Ovary (tissue), 9 donors: ENCODE measurements around the gene DUOX1. TPM values are rescaled to one million over a fixed set of nuclear protein-coding genes. Genes with fewer than 3 reads are reported as not detected.
"Not testable (repeated sequence)": the region's sequence is repeated elsewhere in the genome, so short reads cannot be mapped to it uniquely, and the experiment has no call there.

Experiments used
- DNase-seq, 5 donors: peaks; one replicate each; pipeline ENCODE4 v3.0.0-alpha.2; 2019 to 2020
- H3K27ac ChIP-seq, 2 donors: fragments of 200-600 bp; one replicate each; pipeline versions ENCODE4 v1.5.1 to v1.8.0; 2019 to 2022
- H3K27me3 ChIP-seq: fragments of 200-600 bp; one replicate; pipeline ENCODE4 v1.8.0; 2022
- H3K36me3 ChIP-seq: fragments of 200-600 bp; sonication (generic); one replicate; pipeline ENCODE4 v1.5.1; 2019
- H3K4me1 ChIP-seq: one replicate; pipeline ENCODE4 v1.8.1; 2013; ENCODE audit warnings: mild to moderate bottlenecking, moderate library complexity; ENCODE audit not compliant: insufficient read depth
- H3K4me3 ChIP-seq: fragments of 200-600 bp; sonication (generic); one replicate; pipeline ENCODE4 v1.5.1; 2017
- H3K9me3 ChIP-seq, 2 donors: fragments of 200-600 bp in 1 of 2; sonication (generic) in 1 of 2; one replicate each; pipeline versions ENCODE4 v1.5.1 to v1.8.1; 2013 to 2019; ENCODE audit warnings: mild to moderate bottlenecking in 1 of 2, moderate library complexity in 1 of 2
- CTCF ChIP-seq, 3 donors: fragments of 450-650 bp in 2 of 3; fragments of 200-600 bp in 1 of 3; IDR thresholded peaks; one replicate each; pipeline versions ENCODE4 v1.5.1 to v1.8.0; 2016 to 2022; ENCODE audit warnings: antibody characterized with exemption in 3 of 3, mild to moderate bottlenecking in 1 of 3
- EP300 ChIP-seq: sonication (generic); formaldehyde crosslinking; IDR thresholded peaks from one replicate; pipeline ENCODE4 v1.6.1; 2017; ENCODE audit warnings: antibody characterized with exemption
- POLR2A ChIP-seq: fragments of 450-650 bp; IDR thresholded peaks from one replicate; pipeline ENCODE4 v1.6.1; 2017; ENCODE audit warnings: antibody characterized with exemption, mild to moderate bottlenecking, moderate library complexity
- WGBS, 3 donors: extraction: QIAGEN DNeasy Blood & Tissue Kit in 1 of 3; methylation state at CpG; one replicate each; pipeline versions ENCODE4 v1.1.5 to v1.1.7; 2013 to 2017; 5-methylcytosine and 5-hydroxymethylcytosine counted together
- intact Hi-C, 4 donors: fragments of 100-400 bp; cut with DNase I; formaldehyde crosslinking; loops; one replicate each; pipeline versions ENCODE4 v1.11.0 to v1.15.1; 2022 to 2023
- polyA plus RNA-seq, 2 donors: library from polyadenylated mRNA; stranded (reverse); fragments of 200-250 nt in 1 of 2; fragments of 350-450 nt in 1 of 2; fragmentation: Illumina TruSeq in 1 of 2; extraction: RNeasy Lipid Tissue Mini Kit (QIAGEN cat#74804) in 1 of 2; gene quantifications; one replicate each; pipeline ENCODE4 v1.2.3, GENCODE V29; 2013 to 2014
- total RNA-seq, 7 donors: library from RNA; depleted of rRNA in 2 of 7; stranded (reverse); fragments of >200 nt in 2 of 7; fragmentation: NEBNext Ultra II Directional in 3 of 7; extraction: Animal tissue kit (Norgen Biotek cat#: 25700) in 3 of 7; gene quantifications; one replicate each; pipeline versions ENCODE4 v1.1.0 to v1.2.4, GENCODE V29; 2016 to 2023
- donor health status: DM: no; HTN: no; CAD: no; lungs with moderate emphysema.
- donor health status: DM: no; HTN: no; CAD: no.
- donor health status: Bipolar disorder and iron deficiency.
- donor health status: DM: yes; HTN: yes; CAD: no.
- donor health status: DM: no; HTN: no; CAD: no.
- donor health status: DM: yes; HTN: yes; CAD: no.

DUOX1 gene
- total and polyA plus RNA-seq, 9 donors = 0.23 to 9.2 (median 1.4) TPM

- H3K27ac ChIP-seq = no peak overlapping the region
- WGBS, 3 donors = 91 to 95% (median 91%) methylated on average over 12 of the region's 12 CpGs
- H3K36me3 ChIP-seq = no peaks in the 10 kb centered on the region
- H3K27me3 ChIP-seq = no peaks in the 10 kb centered on the region
- H3K4me1 ChIP-seq = no peaks in the 10 kb centered on the region
- no peaks in the 10 kb centered on the region for H3K9me3 ChIP-seq
- no peak for TF ChIP-seq POLR2A
- no peak for TF ChIP-seq EP300
- TF ChIP-seq CTCF (IDR thresholded peaks at IDR 0.05) = no peak
- peak in 1 of 5 donors; percentile 7 for DNase-seq
- intact Hi-C loops = no loop called here
- no peak overlapping the region for H3K4me3 ChIP-seq
Measured at GRCh38 chr15:45101749-45102148, 28.0 kb upstream of the DUOX1 start.

GRCh38 chr15:45102226-45102625 lies 27.6 kb upstream of the DUOX1 start:
- peak in 1 of 5 donors; percentile 8 for DNase-seq
- Histone ChIP-seq H3K4me3 (no peak overlapping the region), H3K27ac (no peak overlapping the region), H3K9me3 (no peaks in the 10 kb centered on the region), H3K4me1 (no peaks in the 10 kb centered on the region), H3K27me3 (no peaks in the 10 kb centered on the region), H3K36me3 (no peaks in the 10 kb centered on the region)
- TF ChIP-seq EP300 (no peak), POLR2A (no peak), CTCF (IDR thresholded peaks at IDR 0.05) (no peak)
- 89 to 92% (median 90%) methylated on average over 6 of the region's 6 CpGs for WGBS, 3 donors
- intact Hi-C loops = no loop called here

- DNase-seq, H3K4me1 ChIP-seq, H3K27ac ChIP-seq, H3K27me3 ChIP-seq, H3K36me3 ChIP-seq, intact Hi-C loops, H3K9me3 ChIP-seq, H3K4me3 ChIP-seq: not testable (repeated sequence)
- WGBS, 3 donors = 76 to 87% (median 80%) methylated on average over 9 of the region's 9 CpGs
Measured at GRCh38 chr15:45104170-45104569, 25.6 kb upstream of the DUOX1 start.

GRCh38 chr15:45105586-45105985 lies 24.2 kb upstream of the DUOX1 start:
- H3K9me3 ChIP-seq = no peaks in the 10 kb centered on the region
- WGBS, 3 donors = 87 to 92% (median 91%) methylated on average over 11 of the region's 11 CpGs
- H3K27ac ChIP-seq = no peak overlapping the region
- H3K27me3 ChIP-seq = no peaks in the 10 kb centered on the region
- H3K36me3 ChIP-seq = no peaks in the 10 kb centered on the region
- DNase-seq = no peak
- intact Hi-C loops = no loop called here
- TF ChIP-seq POLR2A = no peak
- no peak for TF ChIP-seq CTCF (IDR thresholded peaks at IDR 0.05)
- no peak for TF ChIP-seq EP300
- no peaks in the 10 kb centered on the region for H3K4me1 ChIP-seq
- no peak overlapping the region for H3K4me3 ChIP-seq

GRCh38 chr15:45106002-45106790 lies 23.6 kb upstream of the DUOX1 start:
- no peaks in the 10 kb centered on the region for H3K4me1 ChIP-seq
- intact Hi-C loops = no loop called here
- H3K4me3 ChIP-seq = no peak overlapping the region
- H3K9me3 ChIP-seq = no peaks in the 10 kb centered on the region
- WGBS, 3 donors = 71 to 75% (median 73%) methylated on average over 15 of the region's 15 CpGs
- no peak overlapping the region for H3K27ac ChIP-seq
- H3K36me3 ChIP-seq = no peaks in the 10 kb centered on the region
- no peak for DNase-seq
- no peaks in the 10 kb centered on the region for H3K27me3 ChIP-seq
- TF ChIP-seq POLR2A = no peak
- no peak for TF ChIP-seq EP300
- no peak for TF ChIP-seq CTCF (IDR thresholded peaks at IDR 0.05)
